CD4-positive, alpha-beta T cell treated with Interleukin-17A for 4 hours (primary cell): ENCODE measurements around the gene PPP1CA.
"Not testable (repeated sequence)": the region's sequence is repeated elsewhere in the genome, so short reads cannot be mapped to it uniquely, and the experiment has no call there.

ENCODE experiments used
- DNase-seq: peaks from one replicate; pipeline ENCODE4 v3.0.0-alpha.2; 2020; ENCODE audit warnings: mixed read lengths

Gene PPP1CA

DNA sequence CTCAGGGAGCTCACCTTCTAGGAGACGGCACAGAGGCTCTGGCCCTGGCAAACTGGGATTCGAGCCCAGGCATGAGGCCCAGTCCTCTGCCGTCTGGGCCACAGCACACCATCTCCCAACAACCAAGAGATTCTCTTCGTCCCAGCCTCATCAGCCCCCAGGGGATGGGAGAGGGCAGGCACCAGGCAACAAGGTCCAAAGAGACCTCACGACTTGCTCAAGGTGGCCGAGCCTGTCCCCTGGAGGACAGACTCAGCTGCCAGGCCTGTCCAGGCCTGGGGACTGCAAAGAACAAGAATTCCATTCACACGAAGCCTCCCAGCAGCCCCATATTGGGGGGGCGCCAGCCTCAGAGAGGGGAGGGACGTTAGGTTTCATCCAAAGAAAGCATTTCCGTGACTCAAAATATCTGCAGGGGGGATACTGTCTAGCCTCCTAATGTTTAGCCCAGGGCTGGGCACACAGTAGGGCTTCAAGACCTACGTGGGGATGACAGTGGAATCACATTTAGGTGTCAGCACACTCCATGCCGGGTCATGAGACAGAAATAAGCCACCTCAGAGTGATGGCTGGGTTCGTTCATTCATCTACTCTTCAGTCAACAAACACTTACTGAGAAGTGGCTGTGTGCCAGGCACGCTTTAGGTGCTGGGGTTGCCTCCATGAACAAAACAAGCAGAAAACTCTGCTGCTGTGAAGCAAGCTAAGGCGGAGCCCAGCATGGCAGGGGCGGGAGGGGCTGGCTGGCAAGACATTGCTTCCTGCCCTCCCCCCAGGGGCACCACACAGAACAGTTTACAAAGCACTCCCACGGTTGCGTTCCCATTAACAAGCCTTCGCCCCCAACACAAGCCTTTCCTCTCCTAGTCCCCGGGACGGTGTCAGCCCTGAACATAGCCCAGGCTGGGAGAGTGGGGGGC lies 15.0 kb upstream of the PPP1CA start:
- DNase-seq = peak; percentile 93

GRCh38 chr11:67415501-67416304 lies 14.0 kb upstream of the PPP1CA start, which contains the start of gene CARNS1:
TSS of gene CARNS1 (plus strand) at chr11:67415678. CDS start at chr11:67416200, 522 bp downstream.
- peak; percentile 53 for DNase-seq

DNA sequence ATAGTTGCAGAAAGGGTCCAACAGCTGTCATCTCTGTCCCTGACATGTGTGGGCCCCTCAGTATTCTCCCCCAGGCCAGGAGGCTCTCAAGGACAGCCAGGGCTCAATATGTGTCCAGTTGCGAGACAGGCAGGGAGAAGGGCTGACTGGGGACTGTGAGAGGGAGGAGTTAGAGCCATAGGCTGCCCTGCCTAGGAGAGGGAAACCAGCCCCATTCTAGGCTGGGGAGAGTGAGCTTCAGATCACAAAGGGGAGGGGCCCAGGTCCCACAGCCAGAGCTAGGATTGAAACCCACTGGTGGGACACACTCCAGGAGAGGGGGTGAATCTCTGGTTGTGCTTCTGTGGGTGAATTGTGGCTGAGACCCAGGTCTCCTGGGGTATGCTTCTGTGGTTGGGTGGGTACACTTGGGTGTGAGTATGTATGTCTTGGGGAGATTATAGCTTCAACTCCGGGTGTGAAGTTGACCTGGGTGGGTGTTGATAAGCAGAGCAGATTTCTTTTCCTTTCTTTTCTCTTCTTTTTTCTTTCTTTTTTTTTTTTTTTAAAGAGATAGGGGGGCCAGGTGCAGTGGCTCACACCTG lies 11.7 kb upstream of the PPP1CA start:
- DNase-seq = peak; percentile 22

GRCh38 chr11:67412495-67413179 lies 11.0 kb upstream of the PPP1CA start:
- no peak for DNase-seq

GRCh38 chr11:67411785-67412152 lies 10.1 kb upstream of the PPP1CA start:
- peak; percentile 30 for DNase-seq

DNA sequence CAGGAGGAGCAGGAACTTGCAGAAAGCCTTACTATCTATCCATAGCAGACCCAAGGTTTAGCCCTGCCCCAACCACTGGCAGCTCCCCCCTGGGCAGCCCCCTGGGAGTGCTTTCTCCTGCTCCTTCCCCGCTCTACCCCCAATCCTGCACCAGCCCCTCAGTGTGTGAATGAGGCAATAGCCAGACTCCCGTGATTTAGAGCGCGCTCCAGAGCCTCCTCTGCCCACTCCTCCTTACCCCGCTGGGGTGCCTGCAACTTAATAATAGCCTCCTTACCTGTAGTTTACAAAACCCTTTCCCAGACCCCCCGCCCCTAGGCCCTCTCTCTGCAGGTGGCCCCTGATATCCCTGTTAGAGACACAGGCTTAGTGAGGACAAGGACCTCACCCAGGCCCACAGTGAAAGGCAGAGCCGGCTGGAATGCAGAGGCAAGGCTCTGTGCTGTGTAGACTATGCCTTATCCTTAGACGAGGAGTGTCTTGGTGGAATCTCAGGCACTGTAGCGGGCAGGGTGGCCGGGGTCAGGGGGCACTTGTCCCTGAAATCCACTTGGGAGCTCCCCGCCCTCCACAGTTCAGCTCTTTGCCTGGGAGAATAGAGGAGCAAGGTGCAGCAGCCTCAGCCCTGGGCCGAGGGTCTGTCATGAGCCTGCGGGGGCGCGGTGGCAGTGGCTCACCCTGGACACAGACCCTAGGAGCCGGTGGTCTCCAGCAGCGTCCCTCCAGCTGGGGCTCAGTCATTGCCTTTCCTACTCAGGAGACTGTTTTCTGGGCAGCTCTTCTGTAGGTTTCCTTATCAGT lies 9.5 kb upstream of the PPP1CA start:
- DNase-seq = no peak

- no peak for DNase-seq
Observed at GRCh38 chr11:67410369-67410831, 8.7 kb upstream of the PPP1CA start.

- DNase-seq = peak; percentile 33
Observed at GRCh38 chr11:67409781-67410368, 8.2 kb upstream of the PPP1CA start.

GRCh38 chr11:67409261-67409666 lies 7.6 kb upstream of the PPP1CA start:
- DNase-seq = peak; percentile 83

- DNase-seq = peak; percentile 58
Observed at GRCh38 chr11:67408437-67409200, 7.0 kb upstream of the PPP1CA start.

DNA sequence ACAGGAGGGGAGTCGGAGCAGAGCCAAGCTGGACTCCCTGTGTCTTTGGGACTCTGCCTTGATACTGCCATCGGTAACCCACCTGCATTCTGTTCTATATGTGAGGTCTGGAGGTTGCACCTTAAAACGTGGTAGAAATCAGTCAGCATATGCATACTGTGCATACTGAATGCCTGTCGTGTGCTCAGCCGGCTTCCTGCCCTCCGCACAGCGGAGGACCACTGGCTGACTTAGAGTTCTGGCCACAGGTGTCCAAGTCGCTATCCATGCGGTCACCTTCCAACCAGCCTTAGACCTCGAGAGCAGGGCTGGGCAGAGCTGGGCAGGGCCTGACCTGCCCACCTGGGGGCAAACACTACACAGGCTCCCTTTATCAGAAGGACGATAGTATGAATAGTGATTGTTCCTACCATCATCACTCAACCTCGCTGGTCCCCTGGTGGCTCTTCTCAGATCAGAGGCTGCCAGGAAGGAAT lies 6.1 kb upstream of the PPP1CA start:
- no peak for DNase-seq

- peak; percentile 58 for DNase-seq
Observed at GRCh38 chr11:67406969-67407687, 5.5 kb upstream of the PPP1CA start.

DNA sequence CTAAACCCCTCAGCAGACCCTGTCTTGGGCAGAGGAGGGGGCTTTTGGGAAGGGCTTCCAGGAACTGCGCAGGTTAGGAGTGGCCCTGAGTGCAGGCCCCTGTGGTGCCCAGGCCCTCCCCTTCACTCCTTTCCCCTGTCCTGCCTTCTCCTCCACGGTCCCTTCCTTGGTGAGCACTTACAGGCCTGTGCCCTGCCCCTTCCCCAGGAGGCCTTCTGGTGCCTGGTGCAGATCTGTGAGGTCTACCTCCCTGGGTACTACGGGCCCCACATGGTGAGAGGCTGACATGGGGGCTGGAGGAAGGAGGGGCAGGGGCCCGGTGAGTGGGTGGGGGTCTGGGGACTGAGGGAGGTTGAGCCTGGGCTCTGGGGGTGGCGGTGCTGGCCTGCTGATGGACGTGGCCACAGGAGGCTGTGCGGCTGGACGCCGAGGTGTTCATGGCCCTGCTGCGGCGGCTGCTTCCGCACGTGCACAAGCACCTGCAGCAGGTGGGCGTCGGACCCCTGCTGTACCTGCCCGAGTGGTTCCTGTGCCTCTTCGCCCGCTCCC lies 4.8 kb upstream of the PPP1CA start:
- no peak for DNase-seq

DNA sequence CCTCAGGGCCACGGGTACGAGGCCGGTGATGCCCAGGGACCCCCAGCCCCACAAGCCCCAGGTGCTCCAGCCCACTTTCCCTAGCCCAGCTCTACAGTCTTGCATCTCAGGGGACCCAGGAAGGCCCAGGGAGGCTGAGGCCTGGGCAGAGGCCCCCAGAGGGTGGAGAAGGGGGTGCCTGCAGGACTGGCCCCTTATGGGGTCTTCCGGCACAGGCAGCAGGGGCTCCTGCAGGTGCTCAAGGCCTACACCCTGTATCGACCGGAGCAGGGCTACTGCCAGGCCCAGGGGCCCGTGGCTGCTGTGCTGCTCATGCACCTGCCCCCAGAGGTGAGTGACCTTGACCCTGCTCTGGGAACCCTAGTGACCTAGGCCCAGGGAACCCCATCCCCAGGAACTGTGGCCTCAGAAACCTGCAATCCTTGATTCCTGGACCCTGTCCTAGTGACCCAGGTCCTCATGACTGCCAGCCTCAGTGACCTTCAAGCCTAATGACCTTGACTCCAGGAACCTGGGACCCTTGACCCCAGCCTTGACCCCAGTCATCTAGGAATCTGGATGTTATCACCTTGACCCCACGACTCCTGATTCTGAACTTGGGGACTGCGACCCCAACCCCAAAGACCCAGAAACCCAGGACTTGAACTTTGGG lies 4.2 kb upstream of the PPP1CA start:
- no peak for DNase-seq

- DNase-seq = peak; percentile 50
Observed at GRCh38 chr11:67405196-67405567, 3.5 kb upstream of the PPP1CA start.

DNA sequence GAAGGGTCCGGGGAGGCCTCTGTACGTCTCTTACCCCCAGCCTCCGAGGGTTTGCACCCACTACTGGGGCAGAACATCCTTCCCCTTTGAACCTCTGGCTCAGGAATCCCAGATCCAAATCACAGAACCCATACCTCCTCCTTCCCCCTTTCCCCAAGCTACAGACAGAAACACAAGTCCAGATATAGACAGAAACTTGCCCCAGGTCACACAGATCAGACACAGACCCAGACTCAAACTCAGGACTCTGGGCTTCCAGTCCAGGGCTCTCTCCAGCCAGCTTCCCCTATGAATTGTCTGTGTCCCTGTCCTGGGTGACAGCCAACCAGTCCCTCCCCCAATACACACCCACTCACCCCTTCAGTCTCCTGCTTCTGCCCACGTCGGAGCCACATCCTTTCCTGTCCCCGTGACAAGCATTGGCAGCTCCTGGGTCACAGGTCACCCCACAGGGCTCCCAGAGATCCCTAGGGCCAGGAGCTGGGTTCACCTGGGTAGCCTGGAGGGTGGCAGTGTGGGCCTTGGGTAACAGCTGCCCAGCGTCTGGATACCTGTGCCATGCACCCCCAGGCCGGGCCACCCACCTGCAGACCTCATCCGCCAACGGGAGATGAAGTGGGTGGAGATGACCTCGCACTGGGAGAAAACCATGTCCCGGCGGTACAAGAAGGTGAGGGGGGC lies 3.0 kb upstream of the PPP1CA start:
- peak; percentile 77 for DNase-seq

DNA sequence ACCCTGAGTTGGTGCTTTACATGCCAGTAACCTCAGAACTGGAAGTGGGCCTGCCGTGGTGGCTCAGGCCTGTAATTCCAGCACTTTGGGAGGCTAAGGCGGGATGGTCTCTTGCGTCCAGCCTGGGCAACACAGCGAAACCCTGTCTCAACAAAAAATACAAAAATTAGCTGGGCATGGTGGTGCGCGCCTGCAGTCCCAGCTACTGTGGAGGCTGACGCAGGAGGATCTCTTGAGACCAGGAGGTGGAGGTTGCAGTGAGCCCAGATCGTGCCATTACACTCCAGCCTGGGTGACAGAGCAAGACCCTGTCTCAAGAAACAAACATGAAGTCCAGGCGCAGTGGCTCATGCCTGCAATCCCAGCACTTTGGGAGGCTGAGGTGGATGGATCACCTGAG lies 1.4 kb upstream of the PPP1CA start:
- DNase-seq = not testable (repeated sequence)

- not testable (repeated sequence) for DNase-seq
Observed at GRCh38 chr11:67402192-67402839, 658 bp upstream of the PPP1CA start.
